Measurements from ENCODE around the gene ABCG4. TPM values are rescaled to one million over a fixed set of nuclear protein-coding genes. Genes with fewer than 3 reads are reported as not detected.
"Not testable (repeated sequence)": the region's sequence is repeated elsewhere in the genome, so short reads cannot be mapped to it uniquely, and the experiment has no call there.

The ABCG4 gene
- total RNA-seq, 2 donors from 2014 or later = 0.33 TPM; not detected in 1

DNA sequence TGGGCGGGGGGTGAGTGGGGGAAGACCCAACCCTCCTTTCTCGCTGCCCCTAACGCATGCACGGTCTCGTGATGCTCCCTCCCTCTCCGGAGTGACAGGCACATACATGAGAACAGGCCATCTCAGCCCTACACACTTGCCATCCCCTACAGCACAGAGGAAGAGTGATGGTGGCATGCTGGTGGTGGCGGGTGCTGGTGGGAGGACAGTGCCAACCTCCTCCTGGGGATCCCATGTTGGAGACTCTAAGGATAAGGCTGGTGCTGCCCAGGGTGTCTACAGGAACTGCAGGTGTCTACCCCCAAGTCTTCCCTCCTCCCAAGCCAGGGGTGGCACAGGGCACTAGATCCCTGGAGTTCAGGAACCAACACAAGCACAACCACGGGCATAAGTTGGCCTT, 13.0 kb downstream of the ABCG4 start:
- H3K9me3 ChIP-seq = no peaks in the 10 kb centered on the region

DNA sequence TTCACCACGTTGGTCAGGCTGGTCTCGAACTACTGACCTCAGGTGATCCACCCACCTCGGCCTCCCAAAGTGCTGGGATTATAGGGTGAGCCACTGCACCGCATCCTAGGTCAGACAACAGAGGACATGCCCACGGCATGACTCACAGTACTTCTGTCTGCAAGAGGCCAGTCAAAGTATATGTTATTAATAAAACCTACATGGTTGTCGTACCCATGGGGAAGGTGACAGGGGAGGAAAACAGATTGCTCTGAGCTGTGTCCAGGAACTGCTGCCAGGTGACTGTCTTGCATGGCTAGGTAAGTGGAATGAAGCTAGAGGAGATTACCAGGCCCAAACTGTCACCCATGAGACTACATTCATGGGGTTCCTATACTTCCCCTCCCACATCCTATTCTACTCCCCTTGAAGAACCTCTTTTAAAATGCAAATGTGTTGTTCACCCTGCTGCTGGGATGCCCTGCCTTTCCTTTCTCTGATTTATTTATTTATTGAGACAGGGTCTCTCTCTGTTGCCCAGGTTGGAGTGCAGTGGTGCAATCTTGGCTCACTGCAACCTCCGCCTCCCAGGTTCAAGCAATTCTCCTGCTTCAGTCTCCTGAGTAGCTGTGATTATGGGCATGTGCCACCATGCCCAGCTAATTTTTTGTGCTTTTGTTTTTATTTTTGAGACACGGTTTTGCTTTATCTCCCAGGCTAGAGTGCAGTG, 17.7 kb downstream of the ABCG4 start:
- H3K36me3 ChIP-seq (replicated peaks in 1 of 2; ENCODE audit: insufficient read depth in 1 of 2, low read depth in 2 of 2) = no peaks in the 10 kb centered on the region
- no peak overlapping the region for H3K4me3 ChIP-seq
- 56 to 80% methylated on average over 5 to 7 of the region's 8 CpGs for WGBS, 2 donors
- H3K27me3 ChIP-seq = no peaks in the 10 kb centered on the region
- TF ChIP-seq POLR2A (IDR thresholded peaks at IDR 0.05) (no peak), CTCF (IDR thresholded peaks at IDR 0.05) (no peak)
- intact Hi-C loops (cut with DNase I) = no loop called here
- no peaks in the 10 kb centered on the region for H3K9me3 ChIP-seq
- H3K4me1 ChIP-seq = peaks cover 17% of the 10 kb centered on the region
- H3K27ac ChIP-seq = no peak overlapping the region
- no peak for DNase-seq
- ATAC-seq = no peak

More for the DNA sequence above, 13.0 kb downstream of the ABCG4 start:
- Histone ChIP-seq H3K4me1 (no peaks in the 10 kb centered on the region), H3K36me3 (replicated peaks in 1 of 2; ENCODE audit: insufficient read depth in 1 of 2, low read depth in 2 of 2) (no peaks in the 10 kb centered on the region), H3K4me3 (no peak overlapping the region), H3K27ac (no peak overlapping the region), H3K27me3 (no peaks in the 10 kb centered on the region)
- intact Hi-C loops (cut with DNase I) = no loop called here
- ATAC-seq (no peak), DNase-seq (no peak)
- no peak for TF ChIP-seq CTCF (IDR thresholded peaks at IDR 0.05)
- no peak for TF ChIP-seq POLR2A (IDR thresholded peaks at IDR 0.05)
- 63 to 65% methylated on average over 6 to 8 of the region's 8 CpGs for WGBS, 2 donors

DNA sequence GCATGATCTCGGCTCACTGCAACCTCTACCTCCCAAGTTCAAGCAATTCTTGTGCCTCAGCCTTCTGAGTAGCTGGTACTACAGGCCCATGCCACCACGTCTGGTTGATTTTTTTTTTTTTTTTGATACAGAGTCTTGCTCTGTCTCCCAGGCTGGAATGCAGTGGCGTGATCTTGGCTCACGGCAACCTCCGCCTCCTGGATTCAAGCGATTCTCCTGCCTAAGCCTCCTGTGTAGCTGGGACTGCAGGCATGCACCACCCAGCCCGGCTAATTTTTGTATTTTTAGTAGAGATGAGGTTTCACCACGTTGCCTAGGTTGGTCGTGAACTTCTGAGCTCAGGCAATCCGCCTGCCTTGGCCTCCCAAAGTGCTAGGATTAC, 18.2 kb downstream of the ABCG4 start:
- intact Hi-C loops (cut with DNase I); H3K4me3 ChIP-seq; H3K9me3 ChIP-seq; H3K27ac ChIP-seq; H3K36me3 ChIP-seq (replicated peaks in 1 of 2; ENCODE audit: insufficient read depth in 1 of 2, low read depth in 2 of 2); H3K27me3 ChIP-seq; ATAC-seq; DNase-seq: not testable (repeated sequence)
- peaks cover 21% of the 10 kb centered on the region for H3K4me1 ChIP-seq
- 76 to 80% methylated on average over 10 of the region's 10 CpGs for WGBS, 2 donors

GRCh38 chr11:119167933-119168332, 19.1 kb downstream of the ABCG4 start:
- Histone ChIP-seq H3K9me3 (no peaks in the 10 kb centered on the region), H3K4me1 (peaks cover 21% of the 10 kb centered on the region), H3K36me3 (replicated peaks in 1 of 2; ENCODE audit: insufficient read depth in 1 of 2, low read depth in 2 of 2) (no peaks in the 10 kb centered on the region), H3K27ac (peak overlapping the region in 1 of 4 donors; percentile 94), H3K27me3 (no peaks in the 10 kb centered on the region), H3K4me3 (no peak overlapping the region)
- TF ChIP-seq CTCF (IDR thresholded peaks at IDR 0.05) (no peak), POLR2A (IDR thresholded peaks at IDR 0.05) (no peak)
- DNase-seq = no peak
- no peak for ATAC-seq
- intact Hi-C loops (cut with DNase I) = no loop called here
- 59 to 64% methylated on average over 3 to 6 of the region's 6 CpGs for WGBS, 2 donors

DNA sequence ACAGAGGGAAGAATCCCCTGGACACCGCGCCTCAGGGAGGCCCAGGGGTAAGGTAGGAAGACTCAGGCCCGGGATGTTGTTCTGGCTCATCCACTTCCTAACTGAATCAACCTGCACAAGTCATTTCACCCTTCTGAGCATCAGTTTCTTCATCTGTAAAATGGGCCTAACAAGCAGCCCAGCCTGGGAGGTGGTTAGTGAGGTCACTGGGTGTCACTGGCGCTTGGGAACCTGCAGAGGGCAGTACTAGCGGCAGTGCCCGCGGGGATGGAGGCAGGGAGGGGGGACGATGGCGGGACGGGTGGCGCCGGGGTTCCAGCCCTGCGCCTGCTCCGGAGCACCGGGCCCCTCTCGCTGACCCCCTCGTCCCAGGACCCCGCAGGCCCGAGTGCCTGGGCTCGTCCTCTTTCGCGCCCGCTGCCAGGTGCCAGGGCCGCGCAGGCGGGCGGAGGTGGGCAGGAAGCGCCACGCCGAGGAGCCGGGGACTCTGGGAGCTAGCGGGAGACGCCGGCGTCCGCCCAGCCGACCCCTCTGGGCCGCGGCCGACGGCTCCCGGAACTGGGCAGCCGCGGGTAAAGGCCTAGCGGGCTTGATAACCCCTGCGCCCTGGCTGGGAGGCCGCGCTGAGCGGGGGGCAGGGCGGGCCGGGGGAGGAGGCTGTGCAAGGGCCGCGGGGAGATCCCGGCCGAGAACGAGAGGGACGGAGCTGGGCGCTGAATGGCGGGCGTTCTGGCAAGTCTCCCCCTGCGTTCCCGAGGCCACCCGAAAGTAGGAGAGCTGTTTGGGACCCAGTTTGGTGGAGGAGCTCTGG, 19.8 kb downstream of the ABCG4 start, which contains the start of gene NLRX1:
Gene NLRX1 (plus strand): TSS at position 255 of the 811 bp plus-strand sequence. CDS start 2,679 bp downstream, outside the sequence.
- DNase-seq (peak; percentile 87 to 89 (median 88)), ATAC-seq (peak; percentile 94)
- H3K9me3 ChIP-seq = no peaks in the 10 kb centered on the region
- H3K4me1 ChIP-seq = peaks cover 21% of the 10 kb centered on the region
- no peaks in the 10 kb centered on the region for H3K27me3 ChIP-seq
- intact Hi-C loops (cut with DNase I) = no loop called here
- WGBS, 2 donors = 4 to 13% methylated on average over 19 to 60 of the region's 63 CpGs
- peak within 1 kb of the TSS; percentile 94 to 99 (median 96) for H3K27ac ChIP-seq
- peak; percentile 80 to 90 (median 88) for TF ChIP-seq POLR2A (IDR thresholded peaks at IDR 0.05)
- peak; percentile 83 to 97 (median 95) for TF ChIP-seq CTCF (IDR thresholded peaks at IDR 0.05)
- H3K4me3 ChIP-seq = peak within 1 kb of the TSS; percentile 68 to 74
- H3K36me3 ChIP-seq (replicated peaks in 1 of 2; ENCODE audit: insufficient read depth in 1 of 2, low read depth in 2 of 2) = no peaks in the 10 kb centered on the region
